Fibroblast of lung (primary cell): ENCODE data around the gene FAAH2. TPM values are rescaled to one million over a fixed set of nuclear protein-coding genes. Genes with fewer than 3 reads are reported as not detected.

Source experiments
- DNase-seq, 2 donors: peaks; one replicate each; pipeline versions ENCODE4 v3.0.0 to v3.0.0-alpha.2; 2010; ENCODE audit warnings: low read depth in 2 of 2
- H2AFZ ChIP-seq: 2 replicates; pipeline ENCODE4 v1.5.1; 2012; ENCODE audit warnings: low read length, control low read depth, inconsistent platforms
- H3K27ac ChIP-seq: 2 replicates; pipeline ENCODE4 v1.5.1; 2011; ENCODE audit warnings: low read length, control low read depth; ENCODE audit not compliant: insufficient read depth
- H3K27me3 ChIP-seq: 2 replicates; pipeline ENCODE4 v1.5.1; 2011; ENCODE audit warnings: mild to moderate bottlenecking, low read length; ENCODE audit not compliant: control insufficient read depth, insufficient read depth
- H3K36me3 ChIP-seq: 2 replicates; pipeline ENCODE4 v1.5.1; 2011; ENCODE audit warnings: low read length; ENCODE audit not compliant: control insufficient read depth, insufficient read depth
- H3K4me1 ChIP-seq: 2 replicates; pipeline ENCODE4 v1.5.1; 2011; ENCODE audit warnings: low read length; ENCODE audit not compliant: control insufficient read depth, insufficient read depth; ENCODE audit errors: extremely low read depth
- H3K4me2 ChIP-seq: 2 replicates; pipeline ENCODE4 v1.5.1; 2011; ENCODE audit warnings: low read length, control low read depth; ENCODE audit not compliant: insufficient read depth; ENCODE audit errors: extremely low read depth
- H3K4me3 ChIP-seq, 4 experiments: fragments of 200-600 bp in 1 of 4; sonication (generic) in 1 of 4; replicated peaks in 1 of 4; 2 replicates each; pipeline ENCODE4 v1.5.1; 2011 to 2016; ENCODE audit warnings: low read length in 4 of 4, low read depth in 3 of 4, mild to moderate bottlenecking in 3 of 4, control low read depth in 2 of 4, inconsistent platforms in 1 of 4, mixed read lengths in 1 of 4; ENCODE audit not compliant: insufficient read depth in 1 of 4; ENCODE audit errors: control extremely low read depth in 1 of 4
- H3K79me2 ChIP-seq: 2 replicates; pipeline ENCODE4 v1.5.1; 2012; ENCODE audit warnings: mild to moderate bottlenecking, low read length, inconsistent platforms; ENCODE audit not compliant: control insufficient read depth, insufficient read depth
- H3K9ac ChIP-seq: 2 replicates; pipeline ENCODE4 v1.5.1; 2011; ENCODE audit warnings: mild to moderate bottlenecking, low read length, control low read depth; ENCODE audit not compliant: insufficient read depth
- H3K9me3 ChIP-seq: 2 replicates; pipeline ENCODE4 v1.5.1; 2012; ENCODE audit warnings: low read depth, low read length; ENCODE audit not compliant: control insufficient read depth, insufficient read depth
- H4K20me1 ChIP-seq: 2 replicates; pipeline ENCODE4 v1.5.1; 2011; ENCODE audit warnings: low read length; ENCODE audit not compliant: control insufficient read depth, insufficient read depth; ENCODE audit errors: extremely low read depth
- EZH2 ChIP-seq: IDR thresholded peaks from 2 replicates; pipeline ENCODE4 v1.5.1; 2012; ENCODE audit warnings: low read length, control low read depth, mild to moderate bottlenecking; ENCODE audit errors: missing control alignments
- polyA plus RNA-seq, 2 donors: library from polyadenylated mRNA; depleted of rRNA in 1 of 2; stranded (reverse) in 1 of 2; unstranded in 1 of 2; fragments of >200 nt; gene quantifications; 2 replicates each; pipeline ENCODE4 v1.2.1, GENCODE V29; 2011 to 2012; ENCODE audit warnings: missing spikeins in 1 of 2
- total RNA-seq: library from RNA; depleted of rRNA; stranded (reverse); fragments of >200 nt; gene quantifications from 2 replicates; pipeline ENCODE4 v1.2.1, GENCODE V29; 2014
- TF ChIP-seq, protein P1 (sequence below), 2 donors: IDR thresholded peaks in 1 of 2; conservative IDR thresholded peaks in 1 of 2; 1 replicate in 1 of 2; 2 replicates in 1 of 2; pipeline ENCODE4 v1.5.1; 2011 to 2012; ENCODE audit warnings: low read length in 2 of 2, control low read depth in 1 of 2, inconsistent platforms in 1 of 2, low read depth in 1 of 2, mild to moderate bottlenecking in 1 of 2

The FAAH2 gene
- total and polyA plus RNA-seq, 2 donors (not counting 1 experiment from before 2014, with no cell fraction given) = 0.02 to 0.33 TPM

DNA sequence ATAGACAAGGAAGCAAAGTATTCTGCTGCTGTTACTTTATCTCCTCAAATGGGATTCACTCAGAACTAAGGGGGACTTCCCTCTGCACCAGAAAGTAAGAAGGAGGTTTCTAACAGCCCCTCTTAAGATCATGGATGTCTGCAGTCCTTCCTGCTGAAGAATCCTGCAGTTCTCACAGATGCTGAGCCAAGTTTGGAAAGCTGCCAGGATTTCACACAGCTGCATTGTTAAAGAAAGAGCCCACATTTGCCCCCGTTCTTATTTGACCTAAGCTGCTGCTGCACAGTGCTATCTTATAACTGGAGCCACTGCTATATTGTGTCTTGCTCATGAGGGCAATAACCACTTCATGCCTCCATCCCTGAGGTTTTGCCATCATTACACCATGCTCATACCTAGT lies 81.1 kb downstream of the FAAH2 start:
- TF ChIP-seq EZH2 = no peak
- TF ChIP-seq, protein P1, sequence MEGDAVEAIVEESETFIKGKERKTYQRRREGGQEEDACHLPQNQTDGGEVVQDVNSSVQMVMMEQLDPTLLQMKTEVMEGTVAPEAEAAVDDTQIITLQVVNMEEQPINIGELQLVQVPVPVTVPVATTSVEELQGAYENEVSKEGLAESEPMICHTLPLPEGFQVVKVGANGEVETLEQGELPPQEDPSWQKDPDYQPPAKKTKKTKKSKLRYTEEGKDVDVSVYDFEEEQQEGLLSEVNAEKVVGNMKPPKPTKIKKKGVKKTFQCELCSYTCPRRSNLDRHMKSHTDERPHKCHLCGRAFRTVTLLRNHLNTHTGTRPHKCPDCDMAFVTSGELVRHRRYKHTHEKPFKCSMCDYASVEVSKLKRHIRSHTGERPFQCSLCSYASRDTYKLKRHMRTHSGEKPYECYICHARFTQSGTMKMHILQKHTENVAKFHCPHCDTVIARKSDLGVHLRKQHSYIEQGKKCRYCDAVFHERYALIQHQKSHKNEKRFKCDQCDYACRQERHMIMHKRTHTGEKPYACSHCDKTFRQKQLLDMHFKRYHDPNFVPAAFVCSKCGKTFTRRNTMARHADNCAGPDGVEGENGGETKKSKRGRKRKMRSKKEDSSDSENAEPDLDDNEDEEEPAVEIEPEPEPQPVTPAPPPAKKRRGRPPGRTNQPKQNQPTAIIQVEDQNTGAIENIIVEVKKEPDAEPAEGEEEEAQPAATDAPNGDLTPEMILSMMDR (conservative IDR thresholded peaks at IDR 0.05 in 1 of 2, IDR thresholded peaks at IDR 0.05 in 1 of 2; ENCODE audit: low read depth in 1 of 2, low read length in 2 of 2) = no peak

GRCh38 chrX:57368158-57368557 lies 81.7 kb downstream of the FAAH2 start:
- no peaks in the 10 kb centered on the region for H4K20me1 ChIP-seq
- H3K4me2 ChIP-seq = no peak overlapping the region
- H3K4me3 ChIP-seq = no peak overlapping the region
- H2AFZ ChIP-seq = no peak overlapping the region
- no peaks in the 10 kb centered on the region for H3K9me3 ChIP-seq
- DNase-seq = no peak
- H3K9ac ChIP-seq = no peak overlapping the region
- H3K4me1 ChIP-seq = no peaks in the 10 kb centered on the region
- H3K79me2 ChIP-seq = no peaks in the 10 kb centered on the region
- no peaks in the 10 kb centered on the region for H3K36me3 ChIP-seq
- no peak for TF ChIP-seq EZH2
- TF ChIP-seq, protein P1 (conservative IDR thresholded peaks at IDR 0.05 in 1 of 2, IDR thresholded peaks at IDR 0.05 in 1 of 2; ENCODE audit: low read depth in 1 of 2, low read length in 2 of 2) = no peak
- H3K27me3 ChIP-seq = no peaks in the 10 kb centered on the region
- no peak overlapping the region for H3K27ac ChIP-seq

More for the DNA sequence above, 81.1 kb downstream of the FAAH2 start:
- Histone ChIP-seq H3K9me3 (no peaks in the 10 kb centered on the region), H3K36me3 (no peaks in the 10 kb centered on the region), H3K79me2 (no peaks in the 10 kb centered on the region), H3K4me3 (no peak overlapping the region), H3K4me1 (no peaks in the 10 kb centered on the region), H3K27ac (no peak overlapping the region), H3K27me3 (no peaks in the 10 kb centered on the region), H3K4me2 (no peak overlapping the region), H4K20me1 (no peaks in the 10 kb centered on the region), H2AFZ (no peak overlapping the region), H3K9ac (no peak overlapping the region)
- DNase-seq = no peak

DNA sequence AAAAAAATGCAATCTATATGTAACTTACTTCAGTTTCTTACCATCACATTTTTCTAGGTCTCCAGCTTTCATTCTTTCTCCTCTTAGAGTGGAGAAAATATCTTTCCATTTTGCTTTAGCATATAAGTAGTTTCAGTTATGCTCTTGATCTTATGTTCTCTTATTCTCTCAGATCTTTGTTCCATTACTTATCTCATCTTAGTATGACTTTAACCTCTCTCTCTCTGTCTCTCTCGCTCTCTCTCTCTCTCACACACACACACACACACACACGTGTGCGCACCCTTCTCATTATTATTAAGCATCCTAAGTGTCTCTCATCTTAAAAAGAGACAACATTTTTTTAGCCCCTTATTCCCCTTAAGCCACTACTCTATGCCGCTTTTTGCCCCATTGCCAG lies 92.8 kb downstream of the FAAH2 start:
- Histone ChIP-seq H3K4me2 (no peak overlapping the region), H2AFZ (no peak overlapping the region), H3K4me1 (no peaks in the 10 kb centered on the region), H3K9me3 (no peaks in the 10 kb centered on the region), H3K36me3 (no peaks in the 10 kb centered on the region), H3K27me3 (no peaks in the 10 kb centered on the region), H3K9ac (no peak overlapping the region), H3K4me3 (no peak overlapping the region), H4K20me1 (no peaks in the 10 kb centered on the region), H3K79me2 (no peaks in the 10 kb centered on the region), H3K27ac (no peak overlapping the region)
- DNase-seq = no peak
- TF ChIP-seq, protein P1 (conservative IDR thresholded peaks at IDR 0.05 in 1 of 2, IDR thresholded peaks at IDR 0.05 in 1 of 2; ENCODE audit: low read depth in 1 of 2, low read length in 2 of 2) = no peak
- TF ChIP-seq EZH2 = no peak
